Right renal pelvis (tissue), 4 donors: ENCODE measurements around the gene USHBP1. TPM values are rescaled to one million over a fixed set of nuclear protein-coding genes. Genes with fewer than 3 reads are reported as not detected.
A peak's percentile ranks its signal among the peaks of the same experiment; 100 is the strongest.

Experiments
- DNase-seq, 4 donors: peaks; one replicate each; pipeline ENCODE4 v3.0.0-alpha.2; 2013; ENCODE audit warnings: low read depth in 4 of 4, low spot score in 3 of 4, missing footprints in 1 of 4
- polyA plus RNA-seq, 4 donors: library from polyadenylated mRNA; unstranded; fragments of 120-200 nt; gene quantifications; one replicate each; pipeline ENCODE4 v1.2.1, GENCODE V29; 2013; ENCODE audit not compliant: insufficient read length in 4 of 4

Gene USHBP1
- polyA plus RNA-seq, 4 donors: 5.6 to 7.3 (median 6.3) TPM

DNA sequence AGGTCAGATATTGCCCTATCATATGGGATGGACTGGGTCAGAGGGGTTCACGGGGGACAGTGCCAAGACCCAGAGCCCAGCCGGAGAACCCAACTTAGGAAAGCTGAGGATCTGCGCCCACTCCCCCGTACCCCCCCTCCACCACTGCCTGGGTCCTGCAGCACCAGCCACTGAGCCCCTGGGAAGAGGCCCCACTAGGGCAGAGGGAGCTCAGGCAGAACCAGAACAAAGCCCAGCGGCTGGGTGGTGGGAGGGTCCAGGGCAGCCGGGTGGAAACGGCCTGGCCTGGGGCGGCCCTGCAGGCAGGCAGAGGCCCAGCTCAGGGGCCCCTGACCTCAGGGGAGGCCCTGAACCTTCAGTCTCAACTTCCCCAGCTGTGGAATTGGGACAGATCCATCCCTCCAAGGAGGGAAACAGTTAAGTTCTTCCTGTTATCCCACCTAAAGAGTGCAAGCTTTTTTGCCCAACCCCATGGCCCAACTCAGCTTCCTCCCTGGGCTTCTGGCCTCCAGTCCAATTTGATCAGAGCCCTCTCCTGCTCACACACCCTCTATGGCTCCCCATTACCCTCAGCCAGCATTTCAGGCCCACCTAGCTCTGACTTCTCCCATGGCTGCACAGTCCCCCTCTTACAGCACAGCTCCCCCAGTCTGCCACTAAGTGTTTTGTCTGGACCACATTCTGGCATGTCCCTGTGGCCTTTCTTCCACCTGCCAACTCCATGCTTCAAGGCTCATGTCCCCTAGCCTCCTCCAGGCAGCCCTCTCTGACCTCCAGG, 21.9 kb downstream of the USHBP1 start:
- DNase-seq: no peak

DNA sequence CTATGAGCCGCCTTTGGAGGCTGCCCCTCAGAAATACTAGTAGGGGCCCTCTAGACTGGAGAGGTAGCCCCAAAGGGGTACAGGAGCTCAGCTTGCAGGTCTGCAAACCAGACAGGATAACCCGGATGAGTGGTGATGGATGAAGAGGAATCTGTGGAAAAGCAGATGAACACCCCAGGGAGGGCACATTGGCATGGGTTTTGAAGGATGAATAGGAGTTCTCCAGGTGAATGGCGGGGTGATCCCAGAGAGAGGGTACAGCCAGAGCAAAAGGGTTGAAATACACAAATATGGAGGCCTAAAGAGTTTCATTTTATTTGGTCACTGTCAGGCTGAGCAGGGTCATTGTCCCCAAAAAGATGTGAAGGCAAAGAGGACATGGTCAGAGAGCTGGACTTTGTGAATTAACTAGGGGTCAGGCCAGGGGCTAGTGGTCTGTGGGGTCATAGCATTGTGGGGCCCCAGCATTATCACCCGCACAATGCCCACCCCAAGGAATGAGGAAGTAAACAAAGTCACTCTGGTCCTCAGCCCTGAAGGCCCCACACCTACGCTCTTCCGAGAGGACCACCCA, 23.6 kb downstream of the USHBP1 start:
- no peak for DNase-seq

DNA sequence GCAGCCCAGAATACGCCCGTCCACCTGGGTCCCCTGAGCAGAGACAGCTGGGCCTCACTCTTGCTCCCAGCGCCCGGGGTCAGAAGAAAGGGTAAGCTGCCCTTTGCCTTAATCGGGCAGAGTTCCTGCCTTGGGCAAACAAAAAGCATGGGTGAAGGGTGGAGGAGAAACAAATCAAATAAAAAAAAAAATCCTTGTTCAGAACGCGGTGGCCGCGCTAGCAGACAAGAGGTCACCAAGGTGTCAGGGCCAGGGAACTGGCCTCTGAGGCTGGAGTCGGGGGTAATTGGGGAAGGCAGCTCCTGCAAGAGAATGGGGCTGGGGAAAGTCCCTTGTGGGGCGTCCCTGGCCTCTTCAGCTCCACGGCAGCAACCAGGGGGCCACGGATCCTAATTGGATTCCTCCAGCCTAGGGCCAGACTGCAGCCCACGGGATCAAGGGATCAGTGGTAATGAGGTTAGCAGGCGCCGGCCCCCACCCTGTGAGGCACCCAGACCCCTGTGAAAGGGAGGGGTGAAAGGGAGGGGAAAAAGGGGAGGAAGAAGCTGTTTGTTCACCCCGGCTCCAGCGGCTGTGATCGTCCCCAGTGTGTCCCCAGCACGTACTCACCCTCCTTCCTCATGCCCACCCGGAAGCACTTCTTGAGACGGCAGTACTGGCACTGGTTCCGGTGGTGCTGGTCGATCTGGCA, 24.3 kb downstream of the USHBP1 start:
- DNase-seq: no peak

DNA sequence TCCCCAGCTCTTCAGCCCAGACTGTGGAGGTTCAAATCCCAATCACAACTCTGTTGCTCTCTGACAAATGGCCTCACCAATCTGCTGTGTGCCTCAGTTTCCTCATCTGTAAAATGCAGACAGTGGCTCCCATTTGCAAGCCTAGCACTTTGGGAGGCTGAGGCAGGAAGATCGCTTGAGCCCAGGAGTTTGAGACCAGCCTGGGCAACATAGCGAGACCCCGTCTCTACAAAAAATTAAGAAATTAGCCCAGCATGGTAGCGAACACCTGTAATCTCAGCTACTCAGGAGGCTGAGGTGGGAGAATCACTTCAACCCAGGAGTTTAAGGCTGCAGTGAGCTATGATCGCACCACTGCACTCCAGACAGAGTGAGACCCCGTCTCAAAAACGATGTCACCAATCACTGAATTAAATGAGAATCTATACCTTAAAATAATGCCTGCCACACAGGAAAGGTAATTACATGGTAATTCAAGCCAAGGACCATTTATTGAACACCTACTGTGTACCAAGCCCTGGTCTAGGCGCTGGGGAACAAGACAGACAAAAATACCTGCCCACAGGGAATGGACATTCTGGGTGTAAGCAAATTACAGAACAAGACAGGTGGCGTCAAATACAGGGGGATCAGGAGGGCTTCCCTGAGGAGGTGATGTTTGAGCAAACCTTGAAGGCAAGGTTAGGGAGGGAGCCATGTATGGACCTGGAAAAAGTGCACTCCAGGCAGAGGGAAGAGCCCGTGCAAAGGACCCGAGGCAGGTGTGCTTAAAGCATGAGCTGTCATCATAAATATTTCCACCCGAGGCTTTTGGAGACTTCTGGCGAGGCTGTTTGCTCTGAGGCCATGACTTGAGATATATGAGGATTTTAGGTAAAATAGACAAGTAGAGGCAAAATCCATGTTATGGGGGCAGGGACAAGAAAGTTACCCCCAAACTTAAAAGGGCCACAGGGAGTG, 26.5 kb downstream of the USHBP1 start:
- DNase-seq: no peak

DNA sequence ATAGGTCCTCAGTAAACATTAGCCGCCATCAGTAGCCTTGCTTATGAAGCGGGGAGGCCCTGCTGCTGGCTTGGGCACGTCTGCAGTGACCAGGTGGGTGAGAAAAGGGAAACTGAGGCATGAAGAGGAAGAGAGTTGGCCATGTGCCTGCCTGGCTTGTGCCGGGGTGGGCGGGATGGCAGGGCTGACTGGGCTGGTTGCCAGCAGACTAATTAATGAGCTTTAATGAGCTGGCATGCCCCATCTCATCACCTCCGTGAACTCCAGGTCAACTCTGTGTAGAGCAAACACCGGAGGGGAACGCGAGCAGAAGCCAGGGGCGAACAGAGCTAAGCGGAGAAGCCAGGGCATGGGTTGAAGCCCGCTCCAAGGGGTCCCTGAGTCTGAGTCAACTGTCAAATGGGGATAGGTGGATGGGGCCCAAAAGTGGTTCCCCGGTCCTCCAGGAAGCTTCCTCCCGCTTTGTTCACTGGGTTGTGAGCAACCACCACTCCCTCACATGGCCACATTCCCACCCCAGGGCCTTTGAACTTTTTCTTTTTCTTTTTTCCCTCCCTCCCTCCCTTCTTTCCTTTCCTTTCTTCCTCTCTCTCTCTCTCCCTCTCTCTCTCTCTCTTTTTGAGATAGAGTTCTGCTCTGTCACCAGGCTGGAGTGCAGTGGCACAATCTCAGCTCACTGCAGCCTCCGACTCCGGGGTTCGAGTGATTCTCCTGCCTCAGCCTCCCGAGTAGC, 27.6 kb downstream of the USHBP1 start:
- no peak for DNase-seq

DNA sequence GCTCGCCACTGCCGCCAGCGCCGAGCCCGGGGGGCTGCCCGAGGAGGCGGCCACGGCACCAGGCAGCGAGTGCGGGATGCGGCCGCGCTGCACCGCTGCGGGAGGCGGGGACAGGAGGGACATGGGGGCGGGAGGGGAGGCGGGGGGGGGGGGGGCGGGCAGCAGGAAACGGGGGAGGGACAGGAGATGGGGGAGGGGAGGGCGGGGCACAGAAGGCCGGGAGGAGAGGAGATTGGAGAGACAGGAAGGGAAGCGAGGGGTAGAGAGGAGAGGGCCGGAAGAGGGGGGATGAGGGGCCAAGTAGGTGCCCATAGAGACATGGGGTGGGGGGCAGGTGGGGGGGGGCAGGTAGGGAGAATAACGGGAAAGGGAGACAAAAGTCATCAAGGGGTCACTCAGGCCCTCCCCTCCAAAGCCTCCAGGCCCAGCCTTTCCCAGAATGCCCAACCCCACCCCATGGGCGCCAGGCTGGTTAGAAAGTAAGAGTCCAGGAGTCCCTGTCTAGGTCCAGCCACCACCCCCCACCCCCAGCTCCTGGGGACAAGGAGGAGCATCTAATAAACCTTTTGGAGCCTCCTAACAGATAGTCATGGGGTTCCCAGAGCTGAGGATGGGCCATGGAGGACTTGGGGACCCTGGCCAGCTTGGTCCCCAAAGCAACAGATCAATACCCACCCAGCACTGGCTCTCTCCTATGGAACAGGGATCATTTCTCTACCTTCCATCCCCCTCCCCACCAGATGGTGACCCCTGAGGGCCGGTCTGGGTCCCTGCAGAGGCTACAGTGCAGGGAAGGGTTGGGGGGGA, 28.4 kb downstream of the USHBP1 start:
- no peak for DNase-seq

DNA sequence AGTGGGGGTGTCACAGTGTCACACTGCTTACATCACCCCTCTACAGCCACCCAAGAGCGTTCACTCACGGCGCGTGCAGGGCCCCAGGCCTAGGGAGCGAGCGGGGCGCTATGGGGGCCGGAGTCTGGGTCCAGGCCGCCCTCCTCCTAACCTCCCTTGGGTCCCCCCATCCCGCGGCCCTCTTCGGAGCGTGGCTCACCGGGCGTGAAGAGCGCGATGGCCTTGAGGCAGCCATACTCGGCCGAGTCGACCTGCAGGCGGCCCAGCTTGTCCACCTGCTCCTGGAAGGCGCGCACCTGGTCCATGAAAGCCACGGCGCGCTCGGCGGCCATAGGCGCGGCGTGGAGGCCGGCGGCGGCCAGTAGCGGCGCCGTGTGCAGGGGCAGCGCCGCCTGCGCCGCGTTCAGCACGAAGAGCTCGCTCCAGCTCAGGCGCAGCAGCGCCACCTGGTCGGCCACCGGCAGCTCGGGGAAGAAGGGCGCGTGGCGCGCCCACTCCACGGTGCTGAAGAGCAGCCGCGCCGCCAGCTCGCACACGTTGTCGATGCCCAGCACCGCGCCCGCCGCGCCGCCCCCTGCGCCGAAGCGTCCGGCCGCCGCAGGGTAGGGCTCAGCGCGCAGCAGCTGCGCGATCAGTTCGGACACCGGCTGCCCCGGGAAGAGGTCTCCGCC, 29.1 kb downstream of the USHBP1 start:
- DNase-seq: no peak

DNA sequence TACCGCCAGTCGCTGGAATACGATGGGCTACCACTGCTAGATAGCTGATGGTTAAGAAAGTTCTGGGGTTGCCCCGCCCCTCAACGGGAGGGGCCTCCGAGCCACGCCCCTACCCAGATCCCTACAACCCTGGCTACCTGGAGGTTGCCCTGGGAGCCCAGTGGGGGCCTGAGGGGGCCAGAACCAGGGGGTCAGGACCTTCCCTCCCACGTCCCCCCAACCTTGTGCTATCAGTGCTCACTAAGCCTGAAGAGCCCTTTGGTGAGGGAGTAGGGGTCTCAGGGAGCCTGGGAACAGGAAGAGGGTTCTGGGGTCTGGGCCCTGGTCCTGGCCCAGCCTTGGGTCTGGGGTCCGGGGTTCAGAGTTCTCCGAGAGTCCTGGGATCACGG, 29.6 kb downstream of the USHBP1 start:
- no peak for DNase-seq

DNA sequence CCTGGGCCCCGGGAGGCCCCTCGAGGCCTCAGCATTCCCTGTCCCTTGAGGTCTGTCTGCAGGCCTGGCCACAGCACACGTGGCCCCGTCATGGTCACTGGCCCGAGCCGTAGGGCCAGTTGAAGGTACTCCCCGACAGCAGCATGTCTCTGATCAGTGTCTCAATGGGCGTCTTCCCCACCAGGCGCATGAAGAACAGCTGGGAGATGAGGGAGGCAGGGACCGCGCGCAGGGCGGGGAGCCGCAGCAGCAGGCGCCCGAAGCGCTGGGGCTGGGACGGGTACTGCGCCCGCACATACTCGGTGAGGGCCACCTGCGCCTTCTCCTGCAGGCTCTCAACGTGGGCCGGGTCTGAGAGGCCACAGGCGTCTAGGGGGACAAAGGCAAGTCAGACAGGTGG, 32.3 kb downstream of the USHBP1 start:
- no peak for DNase-seq

DNA sequence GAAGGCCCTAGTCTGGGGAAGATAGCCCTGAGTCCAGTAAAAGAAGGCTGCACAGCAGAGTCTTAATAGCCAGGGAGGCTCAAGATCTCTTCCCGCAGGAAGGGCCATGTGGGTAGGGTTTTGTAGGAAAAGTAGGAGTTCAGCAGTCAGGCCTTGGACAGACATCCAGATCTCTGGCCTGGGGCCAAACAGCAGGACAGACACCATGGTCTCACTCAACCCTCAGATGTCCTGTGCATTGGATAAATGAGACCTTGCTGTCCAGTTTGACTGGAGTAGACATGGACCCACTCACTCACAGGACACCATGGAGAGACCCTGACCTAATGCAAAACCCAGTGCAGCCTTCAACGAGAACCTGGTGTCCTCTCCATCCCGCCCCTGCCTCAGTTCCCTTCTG, 34.7 kb downstream of the USHBP1 start:
- DNase-seq: no peak

DNA sequence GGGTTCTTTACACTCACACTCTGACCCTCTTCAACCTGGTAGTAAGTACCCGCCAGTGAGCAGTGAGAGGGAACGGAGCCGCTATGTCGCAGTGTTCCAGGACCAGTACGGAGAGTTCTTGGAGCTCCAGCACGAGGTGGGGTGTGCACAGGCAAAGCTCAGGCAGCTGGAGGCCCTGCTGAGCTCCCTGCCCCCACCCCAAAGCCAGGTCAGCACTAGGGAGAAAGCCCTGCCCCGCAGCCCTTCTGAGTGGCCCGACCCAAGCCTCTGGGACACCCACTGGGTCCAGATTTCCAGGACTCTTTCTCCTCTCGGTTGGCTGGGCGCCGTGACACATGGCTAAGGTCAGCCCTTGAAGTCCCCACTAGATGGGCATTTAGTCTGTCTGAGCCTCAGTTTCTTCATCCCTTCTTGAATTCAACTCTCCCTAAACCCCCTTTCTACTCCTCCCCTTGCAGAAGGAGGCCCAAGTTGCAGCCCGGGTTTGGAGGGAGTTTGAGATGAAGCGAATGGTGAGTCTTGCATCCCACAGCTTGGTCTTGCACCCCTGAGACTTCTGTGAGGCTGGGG, 36.7 kb downstream of the USHBP1 start:
- DNase-seq: no peak

DNA sequence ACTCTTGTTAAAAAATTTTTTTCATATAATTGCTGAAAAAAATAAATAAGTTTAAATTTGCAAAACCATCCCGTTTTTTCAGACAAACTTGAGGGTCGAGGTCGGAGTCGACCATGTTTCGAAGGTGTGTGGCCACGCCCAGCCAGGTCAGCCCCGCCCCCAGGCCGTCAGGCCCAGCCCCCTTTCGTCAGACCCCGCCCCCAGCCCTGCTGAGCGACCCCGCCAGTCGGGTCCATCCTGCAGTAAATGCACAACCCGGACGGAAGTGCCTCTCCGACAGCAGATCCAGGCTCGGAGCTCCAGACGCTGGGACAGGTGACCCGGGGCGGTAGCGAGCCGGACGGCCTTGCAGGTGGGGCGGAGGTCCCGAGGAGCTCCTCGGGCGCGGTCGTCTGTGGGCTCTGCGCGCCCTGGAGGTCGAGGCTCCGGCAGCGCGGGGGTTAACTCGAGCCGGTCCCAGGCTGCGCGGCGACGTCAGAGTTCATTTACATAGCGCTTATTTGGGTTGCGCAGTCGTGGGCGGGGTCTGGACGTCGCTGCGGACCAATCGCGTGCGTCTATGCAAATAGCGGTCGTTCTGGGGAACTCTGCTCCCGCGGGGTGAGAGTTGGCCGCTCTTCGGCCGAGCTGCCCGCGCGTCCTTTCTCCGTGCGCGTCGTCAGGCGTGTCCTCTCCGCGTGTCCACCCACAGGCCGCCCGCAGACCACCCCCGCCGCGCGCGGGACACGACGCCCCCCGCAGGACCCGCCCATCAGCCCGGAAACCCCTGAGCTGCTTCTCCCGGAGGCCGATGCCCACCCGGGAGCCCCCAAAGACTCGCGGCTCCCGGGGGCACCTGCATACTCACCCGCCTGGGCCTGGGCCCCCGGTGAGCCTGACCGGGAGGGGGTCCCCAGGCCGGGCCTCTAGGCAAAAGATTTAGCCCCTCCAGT, 38.3 kb downstream of the USHBP1 start, which contains the start of gene OCEL1:
Gene OCEL1 (plus strand): TSS at position 225 of the 932 bp plus-strand sequence. CDS start 22 bp downstream, at position 247.
- peak; percentile 95 to 96 (median 96) for DNase-seq

DNA sequence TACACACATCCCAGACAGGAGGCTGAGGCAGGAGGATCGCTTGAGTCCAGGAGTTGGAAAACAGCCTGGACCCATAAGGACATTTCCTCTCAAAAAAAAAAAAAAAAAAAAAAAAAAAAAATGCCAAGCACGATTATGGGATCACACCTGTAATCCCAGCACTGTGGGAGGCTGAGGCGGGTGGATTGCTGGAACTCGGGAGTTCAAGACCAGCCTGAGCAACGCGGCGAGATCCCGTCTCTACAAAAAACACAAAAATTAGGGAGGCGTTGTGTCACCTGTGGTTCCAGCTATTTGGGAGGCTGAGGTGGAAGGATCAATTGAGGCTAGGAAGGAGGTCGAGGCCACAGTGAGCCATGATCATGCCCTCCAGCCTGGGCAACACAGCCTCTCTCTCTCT, 39.5 kb downstream of the USHBP1 start:
- DNase-seq: no peak

DNA sequence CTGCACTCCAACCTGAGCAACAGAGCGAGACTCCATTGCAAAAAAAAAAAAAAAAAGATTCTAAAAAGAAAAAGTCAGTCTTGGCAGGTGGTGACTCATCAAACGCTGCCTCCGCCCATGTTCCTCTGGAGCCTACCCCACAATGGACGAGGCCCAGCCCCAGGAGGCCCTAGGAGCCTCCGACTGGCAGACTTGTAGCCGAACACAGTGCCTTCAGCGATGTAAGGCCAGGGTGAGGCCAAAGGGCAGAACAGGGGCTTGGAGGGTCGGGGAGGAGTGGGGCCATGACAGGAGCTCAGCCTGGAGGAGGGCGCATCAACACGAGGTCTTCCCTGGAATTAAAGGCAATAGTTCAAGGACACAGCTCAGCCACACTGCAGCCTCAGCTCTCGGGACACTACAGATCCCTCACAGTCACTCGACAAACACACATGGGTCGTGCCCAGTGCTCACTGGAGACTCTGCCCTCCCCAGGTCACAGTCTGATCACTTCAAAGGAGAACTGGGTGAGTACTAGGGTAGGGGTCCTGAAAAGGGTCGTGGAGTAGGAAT, 44.3 kb downstream of the USHBP1 start:
- no peak for DNase-seq

DNA sequence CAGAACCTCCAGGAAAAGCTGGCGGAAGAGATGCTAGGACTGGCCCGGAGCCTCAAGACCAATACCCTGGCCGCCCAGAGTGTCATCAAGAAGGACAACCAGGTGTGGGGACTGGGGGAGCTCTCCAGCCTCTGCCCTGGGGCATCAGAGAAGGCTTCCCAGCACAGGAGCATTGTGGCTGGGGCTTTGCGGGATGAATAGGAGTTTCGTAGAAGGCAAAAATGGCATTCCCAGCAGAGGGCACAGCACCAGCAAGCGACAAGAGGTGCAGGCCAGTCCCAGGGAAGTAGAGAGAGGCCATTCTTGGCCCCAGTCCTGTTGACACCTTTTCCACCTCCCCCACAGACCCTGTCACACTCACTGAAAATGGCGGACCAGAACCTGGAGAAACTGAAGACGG, 45.3 kb downstream of the USHBP1 start:
- DNase-seq: no peak

DNA sequence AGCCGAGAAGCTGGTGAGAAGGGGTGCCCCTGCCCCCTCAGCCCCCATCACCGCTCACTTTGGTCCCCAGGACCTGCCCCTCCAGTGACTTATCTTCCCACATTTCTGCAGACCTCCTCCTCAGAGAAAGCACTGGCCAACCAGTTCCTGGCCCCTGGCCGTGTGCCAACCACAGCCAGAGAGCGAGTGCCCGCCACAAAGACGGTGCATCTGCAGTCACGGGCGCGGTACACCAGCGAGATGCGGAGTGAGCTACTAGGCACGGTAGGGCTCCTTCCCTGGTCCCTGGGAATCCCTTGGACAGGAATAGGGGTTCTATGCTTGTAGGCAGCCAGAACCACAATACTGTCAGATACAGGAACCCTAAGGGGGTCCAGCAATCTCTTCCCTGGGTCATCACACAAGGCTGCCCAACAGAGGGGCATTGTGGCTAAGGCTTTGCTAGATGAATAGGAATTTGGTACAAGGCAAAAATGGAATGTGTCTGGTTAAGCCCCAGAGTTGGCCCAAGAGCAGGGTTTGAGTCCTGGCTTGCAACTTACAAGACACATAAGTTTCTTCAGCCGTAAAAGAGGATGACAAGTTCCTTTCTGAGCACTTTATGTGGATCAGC, 48.4 kb downstream of the USHBP1 start:
- DNase-seq: no peak
